GM11168 (cell line): ENCODE results near the gene GRAMD4.

Experiments used
- in situ Hi-C: fragments of 300-500 bp; cut with MboI; formaldehyde crosslinking; loops from one replicate; pipeline ENCODE4 v1.12.0; 2022; ENCODE audit warnings: low sequenced_read_pairs; ENCODE audit not compliant: unreplicated experiment

GRAMD4 gene

DNA sequence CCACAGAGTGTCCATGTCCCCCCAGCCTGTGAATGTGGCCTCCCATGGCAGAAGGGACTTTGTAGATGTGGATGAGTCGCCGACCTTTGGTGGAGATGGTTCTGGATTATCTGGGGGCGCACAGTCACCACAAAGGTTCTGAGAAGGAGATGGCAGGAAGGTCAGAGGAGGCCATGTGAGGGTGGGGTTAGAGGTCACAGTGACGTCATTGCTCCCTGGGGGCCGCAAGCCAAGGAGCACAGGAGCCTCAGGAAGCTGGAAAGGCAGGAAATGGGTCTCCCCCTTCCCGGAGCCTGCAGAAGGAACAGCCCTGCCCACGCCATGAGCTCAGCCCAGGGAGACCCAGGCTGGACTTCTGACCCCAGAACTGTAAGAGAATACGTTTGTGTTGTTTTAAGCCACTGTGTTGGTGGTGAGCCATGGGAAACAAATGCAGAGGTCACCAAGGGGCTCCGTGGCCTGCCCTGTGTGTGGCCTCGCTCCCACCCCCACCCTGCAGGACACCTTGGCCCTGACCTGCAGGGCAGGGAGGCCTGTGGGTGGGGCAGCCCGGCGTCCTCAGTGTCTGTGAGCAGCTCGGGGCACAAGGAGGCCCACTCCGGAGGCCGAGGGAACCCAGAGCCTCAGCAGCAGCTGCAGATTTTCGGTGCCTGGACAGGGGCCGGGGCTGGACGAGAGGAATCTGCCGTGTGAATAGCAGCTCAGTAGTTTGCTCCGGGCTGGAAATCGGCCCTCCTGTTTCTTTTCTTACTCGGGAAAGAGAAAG, 32.1 kb downstream of the GRAMD4 start:
- in situ Hi-C loops: no loop called here

DNA sequence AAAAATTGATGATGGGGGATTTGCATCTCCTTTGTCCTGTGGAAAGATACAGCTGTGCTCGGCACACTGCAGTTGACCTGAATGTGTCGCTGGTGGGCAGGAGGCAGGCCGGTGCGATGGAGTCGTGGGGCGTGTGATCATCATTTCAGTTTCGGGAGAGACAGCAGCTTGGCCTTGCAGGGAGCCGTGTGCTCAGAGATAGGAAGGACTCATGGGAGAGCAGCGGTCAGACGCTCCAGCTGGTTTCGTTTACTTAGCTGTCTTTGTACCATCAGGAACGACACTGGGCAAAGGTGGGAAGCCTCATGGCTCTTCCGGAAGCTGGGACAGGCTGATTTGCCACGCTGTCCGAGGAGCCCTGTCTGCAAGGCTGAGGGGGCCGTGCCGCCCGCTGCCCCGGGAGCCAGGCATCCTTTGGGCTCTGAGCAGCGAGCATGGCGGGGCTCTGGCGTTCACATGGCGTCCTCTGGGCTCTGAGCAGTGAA, 32.7 kb downstream of the GRAMD4 start:
- in situ Hi-C loops: no loop called here

DNA sequence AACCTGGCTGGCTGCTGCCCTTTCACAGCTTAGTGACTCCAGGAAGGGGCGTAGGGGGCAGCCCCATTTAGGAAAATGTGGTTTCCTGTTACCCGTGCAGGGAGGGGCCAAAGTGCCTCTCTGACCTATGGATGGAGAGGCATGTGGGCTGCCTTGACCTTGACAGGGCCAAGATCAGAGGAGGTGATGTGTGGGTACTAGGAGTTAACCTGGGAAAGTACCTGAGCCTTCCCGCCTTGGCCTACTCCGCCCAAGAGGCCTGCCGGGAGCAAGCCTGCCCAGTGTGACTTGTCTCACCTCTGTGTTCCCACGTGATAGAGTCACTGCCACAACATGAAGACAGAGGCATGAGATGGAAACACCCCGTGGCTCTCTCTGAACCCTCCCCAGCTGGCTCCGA, 33.4 kb downstream of the GRAMD4 start:
- in situ Hi-C loops: no loop called here

GRCh38 chr22:46654426-46654825, 34.2 kb downstream of the GRAMD4 start:
- in situ Hi-C loops: no loop called here

GRCh38 chr22:46654927-46655595, 34.9 kb downstream of the GRAMD4 start:
- in situ Hi-C loops: no loop called here

- in situ Hi-C loops: no loop called here
Measured at GRCh38 chr22:46655861-46656608, 35.8 kb downstream of the GRAMD4 start.

- in situ Hi-C loops: no loop called here
Measured at GRCh38 chr22:46656856-46657654, 36.9 kb downstream of the GRAMD4 start.

DNA sequence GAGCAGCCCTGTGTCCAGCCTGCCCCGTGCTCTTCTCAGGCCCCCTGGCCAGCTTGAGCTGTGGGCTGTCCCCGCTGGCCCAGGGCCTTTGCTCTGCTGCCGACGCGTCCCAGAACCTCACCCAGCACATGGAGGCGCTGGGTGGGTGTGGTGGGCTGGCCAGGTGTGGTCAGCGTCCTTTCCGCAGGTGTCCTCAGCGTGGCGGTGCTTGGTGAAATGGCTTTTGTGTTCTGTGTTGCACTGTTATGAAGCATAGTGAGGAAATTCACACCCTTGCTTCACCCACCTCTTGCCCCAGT, 37.4 kb downstream of the GRAMD4 start:
- in situ Hi-C loops: no loop called here

- in situ Hi-C loops: no loop called here
Measured at GRCh38 chr22:46657996-46658947, 38.1 kb downstream of the GRAMD4 start.

DNA sequence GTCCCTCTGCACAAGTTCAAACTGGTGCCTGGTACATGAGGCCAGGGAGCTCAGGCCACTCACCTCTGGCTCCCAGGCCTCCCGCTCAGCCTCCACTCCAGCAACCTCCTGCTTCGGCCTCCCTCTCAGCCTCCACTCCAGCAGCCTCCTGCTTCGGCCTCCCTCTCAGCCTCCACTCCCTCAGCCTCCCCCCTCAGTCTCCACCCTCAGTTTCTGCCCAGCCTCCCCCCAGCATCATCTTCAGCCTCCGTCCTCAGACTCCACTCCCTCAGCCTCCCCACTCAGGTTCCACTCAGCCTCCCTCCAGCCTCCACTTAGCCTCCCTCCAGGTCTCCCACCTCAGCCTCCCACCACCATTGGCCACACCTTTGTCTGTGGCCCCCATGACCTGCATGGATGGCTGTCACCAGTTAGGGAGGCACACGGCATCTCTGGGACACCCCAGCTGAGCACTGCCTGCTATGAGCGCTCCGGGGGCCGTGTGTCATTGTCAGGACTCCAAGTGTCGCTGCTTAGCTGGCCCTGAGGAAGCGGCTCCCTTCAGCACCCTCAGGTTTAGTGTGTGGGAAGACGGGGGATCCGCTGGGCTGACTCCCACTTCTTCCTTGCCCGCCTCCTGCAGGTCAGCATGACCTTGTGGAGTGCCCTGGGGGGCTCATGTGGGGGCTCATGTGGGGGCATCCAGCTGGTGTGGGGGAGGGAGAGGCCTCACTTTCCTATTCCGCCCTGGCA, 39.0 kb downstream of the GRAMD4 start:
- in situ Hi-C loops: no loop called here

DNA sequence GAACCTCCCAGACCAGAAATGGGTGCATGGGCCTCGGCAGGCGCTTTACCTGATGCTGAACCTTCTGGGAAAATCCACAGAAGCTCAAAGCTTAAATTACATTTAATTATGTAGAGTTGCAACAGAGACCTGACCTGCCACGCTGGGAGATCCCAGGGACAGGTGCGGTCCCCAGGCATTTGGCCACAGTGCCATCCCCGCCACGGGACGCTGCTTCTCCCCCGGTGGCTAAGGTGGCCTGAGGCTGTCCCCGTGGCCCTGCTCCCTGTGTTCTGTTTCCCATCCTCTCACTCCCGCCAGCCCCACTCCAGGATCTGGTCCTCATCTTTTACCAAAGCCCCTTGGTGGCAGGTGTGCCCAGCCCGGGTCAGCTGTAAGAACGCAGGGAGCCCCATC, 39.6 kb downstream of the GRAMD4 start:
- in situ Hi-C loops: no loop called here

DNA sequence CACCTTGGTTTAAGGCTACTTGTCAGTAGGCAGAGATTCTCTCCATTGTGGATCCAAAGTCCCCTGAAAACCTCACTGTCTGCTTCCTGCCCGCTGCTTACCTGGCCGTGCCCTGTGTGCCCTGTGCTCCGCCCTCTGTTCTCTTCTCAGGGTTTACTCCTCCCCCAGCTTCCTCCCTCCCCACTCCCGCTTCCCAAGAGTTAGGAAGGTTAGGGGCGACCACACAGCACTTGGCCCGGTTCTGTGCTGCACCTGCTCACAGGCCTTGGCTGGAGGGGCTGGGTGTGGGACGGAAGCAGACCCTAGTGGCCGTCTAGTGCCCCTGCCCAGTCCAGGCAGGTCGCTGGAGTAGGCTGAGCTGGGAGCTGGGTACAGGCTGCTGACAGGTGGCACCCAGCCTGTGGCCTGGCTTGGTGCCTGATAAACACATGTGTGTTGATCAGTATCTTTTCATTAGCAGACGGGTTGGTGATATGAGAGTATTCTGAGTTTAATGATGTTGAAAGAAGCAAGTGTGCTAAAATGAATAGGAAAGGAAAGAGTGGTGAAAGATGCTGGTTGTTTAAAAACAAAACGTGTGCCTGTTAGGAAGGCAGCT, 40.5 kb downstream of the GRAMD4 start:
- in situ Hi-C loops: no loop called here

DNA sequence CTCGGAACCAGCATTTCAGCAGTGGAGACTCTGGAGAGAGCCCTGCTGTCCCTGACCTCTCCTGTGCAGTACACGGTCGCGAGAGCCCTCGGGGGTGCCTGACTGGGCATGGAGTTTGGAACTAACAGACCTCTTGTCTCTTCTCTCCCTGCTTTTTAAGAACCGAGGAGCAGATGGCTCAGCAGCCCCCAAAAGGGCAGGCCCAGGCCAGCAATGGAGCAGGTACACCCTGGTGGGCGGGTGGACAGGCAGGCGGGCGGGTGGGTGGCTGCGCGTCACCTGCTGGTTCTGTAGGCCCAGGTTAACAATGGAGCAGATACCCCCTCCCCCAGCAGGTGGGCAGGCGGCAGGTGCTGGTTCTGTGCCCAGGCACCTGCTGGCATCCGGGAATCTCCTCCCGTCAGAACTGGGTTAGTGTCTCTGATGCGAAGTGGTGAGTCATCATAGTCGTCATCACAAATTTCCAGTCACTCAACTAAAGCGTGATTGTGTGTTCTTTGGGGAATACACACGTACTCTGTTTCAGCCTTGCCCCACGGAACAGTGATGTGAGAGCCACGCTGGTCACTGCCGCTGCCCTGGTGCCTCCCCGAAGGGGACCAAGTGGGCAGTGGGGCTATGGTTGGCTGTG, 41.1 kb downstream of the GRAMD4 start:
- in situ Hi-C loops: no loop called here

- in situ Hi-C loops: no loop called here
Measured at GRCh38 chr22:46662226-46662625, 42.0 kb downstream of the GRAMD4 start.

- in situ Hi-C loops: no loop called here
Measured at GRCh38 chr22:46663001-46663400, 42.8 kb downstream of the GRAMD4 start.

DNA sequence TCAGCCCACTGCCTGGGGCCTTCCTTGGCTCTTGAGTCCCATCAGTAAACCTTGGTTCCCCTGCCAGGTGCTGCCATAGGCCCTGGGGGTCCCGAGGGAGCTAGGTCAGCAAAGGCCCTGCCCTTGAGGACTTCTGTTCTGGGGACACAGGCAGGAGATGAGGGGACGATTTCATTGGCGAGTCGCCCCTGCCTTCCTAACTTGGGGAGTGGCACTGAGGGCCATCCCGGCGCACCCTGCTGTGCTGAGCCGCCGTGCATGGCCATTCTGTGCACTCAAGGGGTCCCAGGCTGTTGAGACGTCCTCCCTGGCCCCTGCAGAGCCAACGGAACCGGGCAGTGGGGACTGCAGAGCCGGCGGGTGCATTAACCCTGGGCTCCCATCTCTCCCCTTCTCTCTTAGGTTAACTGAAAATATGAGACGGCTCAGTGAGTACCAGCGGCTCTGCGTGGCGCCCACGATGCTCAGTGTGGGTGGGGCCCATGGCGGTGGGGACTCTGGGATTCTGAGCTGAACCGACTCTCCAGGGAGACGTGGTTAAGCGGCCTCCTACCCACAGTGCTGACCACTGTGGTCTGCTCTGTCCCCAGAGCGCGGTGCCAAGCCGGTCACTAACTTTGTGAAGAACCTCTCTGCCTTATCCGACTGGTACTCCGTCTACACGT, 43.4 kb downstream of the GRAMD4 start:
- in situ Hi-C loops: no loop called here

DNA sequence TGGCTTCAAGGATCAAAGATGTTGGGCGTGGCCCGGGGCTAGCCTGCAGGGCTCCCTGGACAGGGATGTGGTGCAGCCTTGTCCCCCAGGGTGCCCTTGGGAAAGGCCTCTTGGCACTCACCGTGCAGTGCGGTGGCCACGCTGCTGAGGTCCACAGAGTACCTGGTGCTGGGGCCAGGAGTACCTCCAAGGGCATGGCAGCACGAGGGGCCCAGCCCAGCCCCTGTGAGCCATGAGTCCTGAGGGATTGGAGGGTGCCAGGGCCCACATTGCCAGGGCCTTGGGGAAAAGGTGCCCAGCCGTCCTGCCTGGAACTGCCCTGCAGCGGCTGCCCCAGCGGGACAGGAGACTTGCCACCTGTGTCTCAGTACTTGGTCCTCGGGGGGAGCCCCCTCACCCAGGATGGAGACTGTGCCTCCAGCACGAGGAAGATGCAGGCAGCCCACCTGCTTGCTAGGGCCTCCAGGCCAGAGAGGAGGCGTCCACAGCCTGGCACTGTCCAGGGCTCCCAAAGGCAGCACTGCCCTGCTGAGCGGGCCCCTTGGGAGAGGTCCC, 44.2 kb downstream of the GRAMD4 start:
- in situ Hi-C loops: no loop called here
